Activated CD4-positive, alpha-beta memory T cell treated with anti-CD3 and anti-CD28 coated beads for 36 hours (primary cell): ENCODE measurements around the gene MGMT. TPM values are rescaled to one million over a fixed set of nuclear protein-coding genes. Genes with fewer than 3 reads are reported as not detected.

Experiments
- CTCF ChIA-PET: fragments of 350-600 bp; sonication (Branson Sonifier 250); formaldehyde crosslinking; loops from one replicate; lab custom pipeline; 2021; ENCODE audit warnings: antibody characterized with exemption, inconsistent platforms; lab: Charles Lee
- POLR2A ChIA-PET: fragments of 350-600 bp; sonication (Branson Sonifier 250); formaldehyde crosslinking; loops from one replicate; lab custom pipeline; 2021; ENCODE audit warnings: antibody characterized with exemption; lab: Charles Lee
- DNase-seq: peaks from one replicate; pipeline ENCODE4 v3.0.0-alpha.2; 2020
- H3K27ac Mint-ChIP-seq: one replicate; pipeline ENCODE4 v1.8.0; 2021; ENCODE audit warnings: mixed read lengths
- H3K27me3 Mint-ChIP-seq: one replicate; pipeline ENCODE4 v1.8.0; 2021; ENCODE audit warnings: mixed read lengths
- H3K36me3 Mint-ChIP-seq: one replicate; pipeline ENCODE4 v1.8.0; 2021; ENCODE audit warnings: mixed read lengths
- H3K4me1 Mint-ChIP-seq: one replicate; pipeline ENCODE4 v1.8.0; 2021; ENCODE audit warnings: low read depth, mixed read lengths
- H3K4me3 Mint-ChIP-seq: one replicate; pipeline ENCODE4 v1.8.0; 2021; ENCODE audit warnings: mild to moderate bottlenecking, mixed read lengths
- H3K9me3 Mint-ChIP-seq: one replicate; pipeline ENCODE4 v1.8.0; 2021; ENCODE audit warnings: mixed read lengths
- intact Hi-C: fragments of 100-400 bp; cut with micrococcal nuclease; formaldehyde crosslinking; loops from one replicate; pipeline ENCODE4 v1.15.1; 2023
- total RNA-seq, 2 experiments: library from RNA; stranded (reverse); gene quantifications; one replicate each; pipeline ENCODE4 v1.2.3, GENCODE V29; 2021

The MGMT gene
- total RNA-seq, 2 experiments from 2014 or later, result 22.9 to 23.8 TPM

DNA sequence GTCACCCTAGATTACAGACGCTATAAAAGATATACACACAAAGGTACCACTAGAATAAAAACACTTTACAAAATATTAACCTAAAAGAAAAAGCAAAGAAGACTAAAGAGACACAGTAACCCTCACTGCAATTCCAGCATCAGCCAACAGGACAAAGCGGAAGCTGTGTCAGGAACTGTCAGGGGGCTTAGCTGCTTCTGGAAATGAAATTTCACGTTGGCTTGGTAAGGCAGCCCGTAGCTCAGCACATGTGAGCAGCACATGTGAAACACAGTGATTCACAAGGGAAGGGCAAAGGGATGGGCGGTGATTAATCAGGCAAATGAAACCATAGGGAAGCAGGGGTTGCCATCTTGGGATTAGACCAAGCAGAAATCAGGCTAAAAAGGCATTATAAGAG lies 195.4 kb downstream of the MGMT start:
- peaks cover 53% of the 10 kb centered on the region for H3K36me3 Mint-ChIP-seq
- H3K4me1 Mint-ChIP-seq, result no peaks in the 10 kb centered on the region
- no peaks in the 10 kb centered on the region for H3K27me3 Mint-ChIP-seq
- CTCF ChIA-PET, result no interaction called here
- POLR2A ChIA-PET, result no interaction called here
- H3K4me3 Mint-ChIP-seq, result no peak overlapping the region
- peaks cover 48% of the 10 kb centered on the region for H3K9me3 Mint-ChIP-seq
- intact Hi-C loops, result no loop called here
- no peak for DNase-seq
- no peak overlapping the region for H3K27ac Mint-ChIP-seq

GRCh38 chr10:129670124-129670523 lies 203.1 kb downstream of the MGMT start:
- peaks cover 56% of the 10 kb centered on the region for H3K36me3 Mint-ChIP-seq
- peaks cover 38% of the 10 kb centered on the region for H3K9me3 Mint-ChIP-seq
- POLR2A ChIA-PET, result no interaction called here
- no peaks in the 10 kb centered on the region for H3K4me1 Mint-ChIP-seq
- H3K27ac Mint-ChIP-seq, result no peak overlapping the region
- DNase-seq, result no peak
- H3K4me3 Mint-ChIP-seq, result no peak overlapping the region
- intact Hi-C loops, result no loop called here
- H3K27me3 Mint-ChIP-seq, result no peaks in the 10 kb centered on the region
- CTCF ChIA-PET, result no interaction called here

DNA sequence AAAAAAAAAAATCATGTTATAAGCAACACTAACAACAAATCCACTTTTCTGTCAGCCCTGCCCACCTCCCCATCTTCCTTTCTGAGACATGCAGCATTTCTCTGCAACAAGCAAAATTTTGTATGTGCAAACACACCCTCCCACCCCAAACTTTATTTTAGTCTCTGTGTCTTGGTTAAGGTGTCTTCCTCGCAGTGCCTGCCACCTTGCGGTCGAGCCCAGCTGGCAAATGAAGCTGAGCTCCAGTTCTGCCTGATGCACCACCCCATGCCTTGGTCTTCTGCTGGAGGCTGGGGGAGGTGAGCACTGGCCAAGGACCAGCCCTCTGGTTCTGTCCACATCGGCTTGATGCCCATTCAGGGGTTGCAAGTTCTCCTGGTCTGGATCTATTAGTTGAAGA lies 206.3 kb downstream of the MGMT start:
- DNase-seq, result no peak
- Mint-ChIP-seq H3K36me3 (peaks cover 40% of the 10 kb centered on the region), H3K9me3 (peaks cover 22% of the 10 kb centered on the region), H3K4me1 (no peaks in the 10 kb centered on the region), H3K27me3 (no peaks in the 10 kb centered on the region), H3K27ac (no peak overlapping the region), H3K4me3 (no peak overlapping the region)
- intact Hi-C loops, result no loop called here
- ChIA-PET CTCF (no interaction called here), POLR2A (no interaction called here)

- peaks cover 35% of the 10 kb centered on the region for H3K36me3 Mint-ChIP-seq
- no peak overlapping the region for H3K27ac Mint-ChIP-seq
These were observed 208.2 kb downstream of the MGMT start for GRCh38 chr10:129675027-129675769.

DNA sequence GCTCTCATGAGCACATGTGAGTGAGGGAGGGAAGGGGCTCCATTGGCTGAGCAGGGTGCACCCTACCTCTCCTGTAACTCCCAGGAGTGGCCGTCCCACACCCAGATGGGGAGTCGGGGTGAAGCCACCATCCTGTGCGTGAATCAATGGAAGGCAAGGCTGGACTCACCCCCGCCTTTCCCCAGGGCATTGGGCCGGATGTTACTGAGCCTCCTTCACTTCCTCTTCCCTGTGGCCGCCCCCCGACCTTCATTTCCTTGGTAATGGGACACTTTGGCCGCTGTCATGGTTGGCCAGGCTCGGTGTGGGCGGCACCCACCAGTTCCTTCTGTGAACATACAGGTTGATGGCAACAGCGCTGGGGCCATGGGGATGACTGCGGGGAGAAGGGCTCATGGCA lies 209.0 kb downstream of the MGMT start:
- POLR2A ChIA-PET, result no interaction called here
- Mint-ChIP-seq H3K27me3 (no peaks in the 10 kb centered on the region), H3K4me3 (no peak overlapping the region), H3K9me3 (peaks cover 7% of the 10 kb centered on the region), H3K27ac (no peak overlapping the region), H3K36me3 (peaks cover 34% of the 10 kb centered on the region), H3K4me1 (no peaks in the 10 kb centered on the region)
- CTCF ChIA-PET, result no interaction called here
- DNase-seq, result no peak
- intact Hi-C loops, result no loop called here

More at GRCh38 chr10:129675027-129675769, 208.2 kb downstream of the MGMT start:
- no peak for DNase-seq
- H3K4me3 Mint-ChIP-seq, result no peak overlapping the region
- intact Hi-C loops, result no loop called here
- ChIA-PET POLR2A (no interaction called here), CTCF (no interaction called here)
- no peaks in the 10 kb centered on the region for H3K27me3 Mint-ChIP-seq
- no peaks in the 10 kb centered on the region for H3K4me1 Mint-ChIP-seq
- H3K9me3 Mint-ChIP-seq, result peaks cover 11% of the 10 kb centered on the region

DNA sequence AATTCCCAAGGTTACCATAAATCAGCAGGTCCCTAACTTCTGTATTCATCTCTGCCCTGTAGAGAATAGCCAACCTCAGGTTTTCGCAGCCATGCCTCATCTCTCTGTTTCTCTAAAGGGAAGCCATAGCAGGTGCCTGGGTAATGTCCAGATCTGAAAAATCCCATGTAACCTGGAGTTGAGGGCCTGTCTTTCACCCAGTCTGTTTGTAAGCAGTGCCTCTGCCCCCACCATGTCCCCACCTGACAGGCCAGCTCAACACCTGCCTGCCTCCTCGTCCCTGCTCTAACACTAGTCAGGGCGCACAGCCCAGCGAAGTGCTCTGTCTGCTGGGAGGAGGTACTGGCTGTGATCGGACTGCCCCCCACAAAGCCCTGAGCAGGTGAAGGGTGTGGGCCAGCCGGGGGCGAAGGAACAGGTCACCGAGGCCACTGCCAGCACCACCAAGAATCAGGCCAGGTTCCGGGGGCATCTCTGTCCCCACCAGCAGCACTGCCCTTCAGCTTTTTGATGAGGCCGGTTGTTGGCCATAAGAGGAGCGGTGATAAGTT lies 210.4 kb downstream of the MGMT start:
- CTCF ChIA-PET, result no interaction called here
- peaks cover 29% of the 10 kb centered on the region for H3K36me3 Mint-ChIP-seq

GRCh38 chr10:129678186-129678585 lies 211.1 kb downstream of the MGMT start:
- Mint-ChIP-seq H3K4me3 (no peak overlapping the region), H3K27me3 (no peaks in the 10 kb centered on the region), H3K36me3 (peaks cover 26% of the 10 kb centered on the region), H3K4me1 (no peaks in the 10 kb centered on the region), H3K27ac (no peak overlapping the region), H3K9me3 (no peaks in the 10 kb centered on the region)
- ChIA-PET POLR2A (no interaction called here), CTCF (no interaction called here)
- no peak for DNase-seq
- intact Hi-C loops, result no loop called here

More for the DNA sequence above, 210.4 kb downstream of the MGMT start:
- no peaks in the 10 kb centered on the region for H3K4me1 Mint-ChIP-seq
- H3K4me3 Mint-ChIP-seq, result no peak overlapping the region
- DNase-seq, result no peak
- no peaks in the 10 kb centered on the region for H3K27me3 Mint-ChIP-seq
- no peak overlapping the region for H3K27ac Mint-ChIP-seq
- peaks cover under 1% of the 10 kb centered on the region for H3K9me3 Mint-ChIP-seq
- POLR2A ChIA-PET, result no interaction called here
- intact Hi-C loops, result no loop called here

GRCh38 chr10:129679207-129679606 lies 212.2 kb downstream of the MGMT start:
- no peak overlapping the region for H3K4me3 Mint-ChIP-seq
- no peaks in the 10 kb centered on the region for H3K27me3 Mint-ChIP-seq
- POLR2A ChIA-PET, result no interaction called here
- no peak overlapping the region for H3K27ac Mint-ChIP-seq
- no peaks in the 10 kb centered on the region for H3K9me3 Mint-ChIP-seq
- CTCF ChIA-PET, result no interaction called here
- H3K36me3 Mint-ChIP-seq, result peaks cover 25% of the 10 kb centered on the region
- no peaks in the 10 kb centered on the region for H3K4me1 Mint-ChIP-seq
- no peak for DNase-seq
- intact Hi-C loops, result no loop called here

DNA sequence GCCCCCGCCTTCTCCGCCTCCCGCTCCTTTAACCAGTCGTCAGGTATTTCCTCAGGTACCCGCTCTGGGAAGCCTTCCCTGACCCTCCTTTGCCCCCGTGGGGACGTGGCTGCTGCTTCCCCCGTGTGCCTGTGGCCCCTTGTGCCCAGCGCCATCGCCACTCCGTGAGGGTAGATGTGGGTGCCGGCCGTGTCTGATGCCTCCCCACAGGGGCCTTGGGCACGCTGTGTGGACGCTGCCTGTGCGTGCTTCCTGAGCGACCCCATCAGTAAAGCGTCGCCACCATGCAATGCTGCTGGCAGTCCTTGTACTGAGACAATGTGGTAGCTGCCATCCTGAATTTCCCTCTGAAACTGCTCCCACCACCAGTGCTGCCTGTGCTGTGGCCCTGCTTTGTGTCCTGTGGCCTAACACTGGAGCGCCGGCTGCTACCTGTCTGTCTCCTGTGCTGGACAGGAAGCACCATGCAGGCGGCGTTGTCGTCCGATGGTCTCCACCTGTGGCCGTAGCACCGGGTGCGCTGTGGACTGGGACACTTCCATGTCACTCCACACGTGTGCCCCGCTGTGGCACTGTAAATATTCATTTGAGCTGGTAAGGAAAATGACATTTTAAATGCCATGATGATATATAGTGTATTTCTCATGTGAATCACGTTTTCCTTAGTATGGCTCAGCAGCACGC lies 213.8 kb downstream of the MGMT start:
- H3K27ac Mint-ChIP-seq, result no peak overlapping the region
- no peak for DNase-seq
- no peaks in the 10 kb centered on the region for H3K4me1 Mint-ChIP-seq
- intact Hi-C loops, result no loop called here
- CTCF ChIA-PET, result no interaction called here
- H3K9me3 Mint-ChIP-seq, result no peaks in the 10 kb centered on the region
- no peak overlapping the region for H3K4me3 Mint-ChIP-seq
- peaks cover 15% of the 10 kb centered on the region for H3K36me3 Mint-ChIP-seq
- POLR2A ChIA-PET, result no interaction called here
- no peaks in the 10 kb centered on the region for H3K27me3 Mint-ChIP-seq

DNA sequence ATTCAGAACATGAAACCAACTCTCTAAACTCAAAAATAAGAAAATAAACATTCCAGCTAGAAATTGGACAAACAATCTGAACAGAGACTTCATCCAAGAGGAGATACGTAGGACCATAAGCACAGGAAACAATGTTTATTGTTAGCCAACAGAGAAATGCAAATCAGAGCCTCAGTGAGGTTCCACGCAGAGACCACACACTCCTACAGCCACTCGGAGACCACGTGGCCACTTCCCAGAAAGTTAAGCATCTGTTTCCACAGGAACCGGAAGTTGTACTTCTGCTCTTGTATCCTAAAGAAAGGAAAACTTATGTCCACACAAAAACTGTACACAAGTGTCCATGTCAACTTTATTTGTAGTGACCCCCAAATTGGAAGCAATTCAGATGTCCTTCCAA lies 214.8 kb downstream of the MGMT start:
- ChIA-PET POLR2A (no interaction called here), CTCF (no interaction called here)
- H3K27ac Mint-ChIP-seq, result no peak overlapping the region
- no peaks in the 10 kb centered on the region for H3K4me1 Mint-ChIP-seq
- no peaks in the 10 kb centered on the region for H3K27me3 Mint-ChIP-seq
- no peak overlapping the region for H3K4me3 Mint-ChIP-seq
- no peaks in the 10 kb centered on the region for H3K9me3 Mint-ChIP-seq
- intact Hi-C loops, result no loop called here
- DNase-seq, result no peak
- H3K36me3 Mint-ChIP-seq, result peaks cover 16% of the 10 kb centered on the region

GRCh38 chr10:129683519-129683918 lies 216.5 kb downstream of the MGMT start:
- CTCF ChIA-PET, result no interaction called here
- Mint-ChIP-seq H3K36me3 (peaks cover 19% of the 10 kb centered on the region), H3K27ac (no peak overlapping the region), H3K4me3 (no peak overlapping the region), H3K27me3 (no peaks in the 10 kb centered on the region), H3K9me3 (peaks cover 2% of the 10 kb centered on the region), H3K4me1 (no peaks in the 10 kb centered on the region)
- DNase-seq, result no peak
- POLR2A ChIA-PET, result no interaction called here
- intact Hi-C loops, result no loop called here

DNA sequence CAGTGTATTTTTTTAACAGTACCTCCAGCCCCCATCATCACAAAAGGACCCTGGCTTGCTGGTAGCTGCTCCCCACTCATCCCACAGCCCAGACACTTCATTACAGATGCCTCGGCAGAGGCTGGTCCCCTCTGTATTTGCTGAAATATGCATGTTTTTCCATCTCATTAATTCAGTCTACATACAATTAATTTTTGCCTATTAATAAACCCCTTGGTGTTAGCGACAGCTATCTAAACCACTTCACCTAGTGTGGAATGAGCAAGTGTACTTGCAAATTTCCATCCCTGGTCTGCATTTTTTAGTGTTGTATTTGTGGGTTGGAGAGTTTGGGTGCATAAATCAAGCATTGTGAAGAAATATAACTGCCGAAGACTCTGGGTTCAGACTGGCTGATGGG lies 216.9 kb downstream of the MGMT start:
- Mint-ChIP-seq H3K4me1 (no peaks in the 10 kb centered on the region), H3K27me3 (no peaks in the 10 kb centered on the region), H3K4me3 (no peak overlapping the region), H3K27ac (no peak overlapping the region), H3K36me3 (peaks cover 19% of the 10 kb centered on the region), H3K9me3 (peaks cover 2% of the 10 kb centered on the region)
- DNase-seq, result no peak
- POLR2A ChIA-PET, result no interaction called here
- CTCF ChIA-PET, result no interaction called here
- intact Hi-C loops, result no loop called here
